ENCODE results near the gene PEBP1.

Gene PEBP1

GRCh38 chr12:118140825-118141224 lies 4.9 kb downstream of the PEBP1 start:
- DNase-seq: no peak
- H3K27me3 ChIP-seq: no peaks in the 10 kb centered on the region
- no peak for TF ChIP-seq CTCF (IDR thresholded peaks at IDR 0.05; ENCODE audit: low read depth, low read length)
- H3K4me1 ChIP-seq: no peaks in the 10 kb centered on the region
- peaks cover 82% of the 10 kb centered on the region for H3K36me3 ChIP-seq
- no peaks in the 10 kb centered on the region for H3K9me3 ChIP-seq
- H3K4me3 ChIP-seq (ENCODE audit: low read depth, low read length): no peak overlapping the region

- H3K36me3 ChIP-seq: peaks cover 75% of the 10 kb centered on the region
- TF ChIP-seq CTCF (IDR thresholded peaks at IDR 0.05; ENCODE audit: low read depth, low read length): no peak
These were observed 8.6 kb downstream of the PEBP1 start for GRCh38 chr12:118144499-118144898.

GRCh38 chr12:118145113-118145797 lies 9.3 kb downstream of the PEBP1 start:
- H3K4me3 ChIP-seq (ENCODE audit: low read depth, low read length): no peak overlapping the region
- no peaks in the 10 kb centered on the region for H3K27me3 ChIP-seq
- H3K36me3 ChIP-seq: peaks cover 67% of the 10 kb centered on the region
- TF ChIP-seq CTCF (IDR thresholded peaks at IDR 0.05; ENCODE audit: low read depth, low read length): no peak
- no peaks in the 10 kb centered on the region for H3K4me1 ChIP-seq
- no peaks in the 10 kb centered on the region for H3K9me3 ChIP-seq
- DNase-seq: no peak

More at GRCh38 chr12:118144499-118144898, 8.6 kb downstream of the PEBP1 start:
- DNase-seq: no peak
- Histone ChIP-seq H3K4me1 (no peaks in the 10 kb centered on the region), H3K9me3 (no peaks in the 10 kb centered on the region), H3K27me3 (no peaks in the 10 kb centered on the region), H3K4me3 (ENCODE audit: low read depth, low read length) (no peak overlapping the region)

GRCh38 chr12:118145798-118146156 lies 9.9 kb downstream of the PEBP1 start:
- H3K36me3 ChIP-seq: peaks cover 62% of the 10 kb centered on the region
- DNase-seq: no peak
- H3K4me1 ChIP-seq: no peaks in the 10 kb centered on the region
- H3K27me3 ChIP-seq: no peaks in the 10 kb centered on the region
- no peak for TF ChIP-seq CTCF (IDR thresholded peaks at IDR 0.05; ENCODE audit: low read depth, low read length)
- H3K9me3 ChIP-seq: no peaks in the 10 kb centered on the region
- H3K4me3 ChIP-seq (ENCODE audit: low read depth, low read length): no peak overlapping the region

GRCh38 chr12:118148287-118148686 lies 12.4 kb downstream of the PEBP1 start:
- peaks cover 44% of the 10 kb centered on the region for H3K36me3 ChIP-seq
- no peak for TF ChIP-seq CTCF (IDR thresholded peaks at IDR 0.05; ENCODE audit: low read depth, low read length)
- H3K27me3 ChIP-seq: no peaks in the 10 kb centered on the region
- no peak for DNase-seq
- no peak overlapping the region for H3K4me3 ChIP-seq (ENCODE audit: low read depth, low read length)
- H3K4me1 ChIP-seq: no peaks in the 10 kb centered on the region
- no peaks in the 10 kb centered on the region for H3K9me3 ChIP-seq

- Histone ChIP-seq H3K4me3 (ENCODE audit: low read depth, low read length) (no peak overlapping the region), H3K36me3 (peaks cover 29% of the 10 kb centered on the region), H3K27me3 (no peaks in the 10 kb centered on the region), H3K9me3 (no peaks in the 10 kb centered on the region), H3K4me1 (no peaks in the 10 kb centered on the region)
- DNase-seq: no peak
- no peak for TF ChIP-seq CTCF (IDR thresholded peaks at IDR 0.05; ENCODE audit: low read depth, low read length)
These were observed 14.7 kb downstream of the PEBP1 start for GRCh38 chr12:118150625-118151024.
